ENCODE results near the gene OR4C3. TPM values are rescaled to one million over a fixed set of nuclear protein-coding genes. Genes with fewer than 3 reads are reported as not detected.

Gene OR4C3
- not detected in 5 replicates for total RNA-seq (2022; extraction: Qiagen RNA extraction)

GRCh38 chr11:48324620-48325019, at the start of gene OR4C3:
TSS of gene OR4C3 (plus strand) at chr11:48324920. CDS start at chr11:48325022, 102 bp downstream.

DNA sequence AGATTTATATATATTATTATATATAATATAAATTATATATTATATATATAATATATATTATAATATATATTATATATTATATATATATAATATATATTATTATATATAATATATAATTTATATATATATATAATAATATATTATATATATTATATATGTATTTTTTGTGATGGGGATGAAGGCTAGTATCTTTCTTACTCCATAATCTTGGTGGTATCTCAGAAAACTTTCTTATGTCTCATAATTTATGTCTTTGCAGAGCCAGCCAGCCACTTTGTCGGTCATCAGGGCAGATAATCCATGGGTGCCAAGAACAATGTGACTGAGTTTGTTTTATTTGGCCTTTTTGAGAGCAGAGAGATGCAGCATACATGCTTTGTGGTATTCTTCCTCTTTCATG, 18.8 kb upstream of the OR4C3 start, which contains the start of gene OR4S1:
Gene OR4S1, plus strand, starts transcription at position 301 of the 400 bp plus-strand sequence. Its CDS starts 0 bp downstream, at position 301.

DNA sequence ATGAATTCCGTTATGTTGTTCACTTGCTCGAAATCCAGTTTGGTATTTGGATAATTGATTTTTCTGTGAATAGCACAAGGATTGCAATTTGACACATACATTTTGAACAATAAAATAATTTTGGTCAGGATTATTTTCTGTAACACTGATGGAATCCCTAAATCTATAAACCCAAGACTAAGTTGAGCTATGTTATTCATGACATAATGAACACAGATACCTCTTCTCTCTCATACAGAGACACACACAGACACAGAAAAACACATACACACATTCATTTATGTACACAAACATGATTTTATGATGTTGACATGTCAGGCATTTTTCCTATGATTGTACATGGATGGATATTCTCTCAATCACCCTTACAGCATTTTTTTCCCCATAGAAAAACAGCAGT, 41.6 kb downstream of the OR4C3 start, which contains the start of gene OR4C5:
Gene OR4C5, minus strand, starts transcription at position 101 of the 400 bp plus-strand sequence. Its CDS starts 0 bp downstream, at position 101.

Other genes with a start within 250 kb of the OR4C3 start
- gene OR4B1, start 108.1 kb upstream of the OR4C3 start, total RNA-seq (2022; extraction: Qiagen RNA extraction), result not detected in 5 replicates
- gene OR4X2, start 79.8 kb upstream of the OR4C3 start, total RNA-seq (2022; extraction: Qiagen RNA extraction), result not detected in 5 replicates
- not detected in 5 replicates for gene OR4X1, start 61.1 kb upstream of the OR4C3 start, total RNA-seq (2022; extraction: Qiagen RNA extraction)
- gene OR4S1, start 18.7 kb upstream of the OR4C3 start, total RNA-seq (2022; extraction: Qiagen RNA extraction), result not detected in 5 replicates
- not detected in 5 replicates for gene OR4C5, start 41.5 kb downstream of the OR4C3 start, total RNA-seq (2022; extraction: Qiagen RNA extraction)
- not detected in 5 replicates for gene OR4A47, start 163.9 kb downstream of the OR4C3 start, total RNA-seq (2022; extraction: Qiagen RNA extraction)